SK-N-SH (cell line): ENCODE measurements around the gene SERPINA6.

Source experiments
- FOXJ3 ChIP-seq: sonication (generic); formaldehyde crosslinking; IDR thresholded peaks from 2 replicates; pipeline ENCODE4 v1.5.1; 2020; ENCODE audit warnings: mild to moderate bottlenecking, missing genetic modification reagents
- FOXM1 ChIP-seq: IDR thresholded peaks from 2 replicates; pipeline ENCODE4 v1.4.0; 2012; ENCODE audit warnings: low read depth, mild to moderate bottlenecking
- GATA2 ChIP-seq: sonication (generic); formaldehyde crosslinking; IDR thresholded peaks from 2 replicates; pipeline ENCODE4 v1.5.0; 2020; ENCODE audit warnings: mild to moderate bottlenecking, missing genetic modification reagents
- JUND ChIP-seq: IDR thresholded peaks from 2 replicates; pipeline ENCODE4 v1.4.0; 2012
- MXI1 ChIP-seq: IDR thresholded peaks from 2 replicates; pipeline ENCODE4 v1.6.1; 2012; ENCODE audit warnings: mild to moderate bottlenecking, low read depth, low read length, improper control_type of control experiment
- POLR2AphosphoS5 ChIP-seq: IDR thresholded peaks from 2 replicates; pipeline ENCODE4 v1.6.1; 2012; ENCODE audit warnings: low read depth, low read length
- RAD21 ChIP-seq: IDR thresholded peaks from 2 replicates; pipeline ENCODE4 v1.6.1; 2012; ENCODE audit warnings: mild to moderate bottlenecking, low read length
- RXRA ChIP-seq: IDR thresholded peaks from 2 replicates; pipeline ENCODE4 v1.4.0; 2012; ENCODE audit warnings: low read depth, mild to moderate bottlenecking, borderline replicate concordance
- SIN3A ChIP-seq: IDR thresholded peaks from 2 replicates; pipeline ENCODE4 v1.6.1; 2012; ENCODE audit warnings: low read depth, mild to moderate bottlenecking, low read length, moderate library complexity, borderline replicate concordance
- TF ChIP-seq, protein P1 (sequence below): fragments of 200-600 bp; sonication (generic); IDR thresholded peaks from 2 replicates; pipeline ENCODE4 v1.6.1; 2017; ENCODE audit warnings: antibody characterized with exemption, mild to moderate bottlenecking, moderate library complexity
- TF ChIP-seq, protein P2 (sequence below): IDR thresholded peaks from 2 replicates; pipeline ENCODE4 v1.6.1; 2012; ENCODE audit warnings: mild to moderate bottlenecking, low read depth, low read length, moderate library complexity
- TF ChIP-seq, protein P3 (sequence below): fragments of 150-350 bp; IDR thresholded peaks from 2 replicates; pipeline ENCODE4 v1.6.1; 2016; ENCODE audit warnings: mild to moderate bottlenecking, low read depth, low read length

DNA sequence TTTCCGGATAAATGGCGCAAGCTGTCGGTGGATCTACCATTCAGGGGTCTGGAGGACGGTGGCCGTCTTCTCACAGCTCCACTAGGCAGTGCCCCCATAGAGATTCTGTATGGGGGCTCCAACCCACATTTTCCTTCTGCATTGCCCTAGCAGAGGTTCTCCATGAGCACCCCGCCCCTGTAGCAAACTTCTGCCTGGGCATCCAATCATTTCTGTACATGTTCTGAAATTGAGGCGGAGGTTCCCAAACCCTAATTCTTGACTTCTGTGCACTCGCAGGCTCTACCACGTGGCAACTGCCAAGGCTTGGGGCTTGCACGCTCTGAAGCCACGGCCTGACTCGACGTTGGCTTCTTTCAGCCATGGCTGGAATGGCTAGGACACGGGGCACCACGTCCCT lies 25.0 kb downstream of the SERPINA6 start:
- TF ChIP-seq, protein P1, sequence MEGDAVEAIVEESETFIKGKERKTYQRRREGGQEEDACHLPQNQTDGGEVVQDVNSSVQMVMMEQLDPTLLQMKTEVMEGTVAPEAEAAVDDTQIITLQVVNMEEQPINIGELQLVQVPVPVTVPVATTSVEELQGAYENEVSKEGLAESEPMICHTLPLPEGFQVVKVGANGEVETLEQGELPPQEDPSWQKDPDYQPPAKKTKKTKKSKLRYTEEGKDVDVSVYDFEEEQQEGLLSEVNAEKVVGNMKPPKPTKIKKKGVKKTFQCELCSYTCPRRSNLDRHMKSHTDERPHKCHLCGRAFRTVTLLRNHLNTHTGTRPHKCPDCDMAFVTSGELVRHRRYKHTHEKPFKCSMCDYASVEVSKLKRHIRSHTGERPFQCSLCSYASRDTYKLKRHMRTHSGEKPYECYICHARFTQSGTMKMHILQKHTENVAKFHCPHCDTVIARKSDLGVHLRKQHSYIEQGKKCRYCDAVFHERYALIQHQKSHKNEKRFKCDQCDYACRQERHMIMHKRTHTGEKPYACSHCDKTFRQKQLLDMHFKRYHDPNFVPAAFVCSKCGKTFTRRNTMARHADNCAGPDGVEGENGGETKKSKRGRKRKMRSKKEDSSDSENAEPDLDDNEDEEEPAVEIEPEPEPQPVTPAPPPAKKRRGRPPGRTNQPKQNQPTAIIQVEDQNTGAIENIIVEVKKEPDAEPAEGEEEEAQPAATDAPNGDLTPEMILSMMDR: no peak
- TF ChIP-seq, protein P2, sequence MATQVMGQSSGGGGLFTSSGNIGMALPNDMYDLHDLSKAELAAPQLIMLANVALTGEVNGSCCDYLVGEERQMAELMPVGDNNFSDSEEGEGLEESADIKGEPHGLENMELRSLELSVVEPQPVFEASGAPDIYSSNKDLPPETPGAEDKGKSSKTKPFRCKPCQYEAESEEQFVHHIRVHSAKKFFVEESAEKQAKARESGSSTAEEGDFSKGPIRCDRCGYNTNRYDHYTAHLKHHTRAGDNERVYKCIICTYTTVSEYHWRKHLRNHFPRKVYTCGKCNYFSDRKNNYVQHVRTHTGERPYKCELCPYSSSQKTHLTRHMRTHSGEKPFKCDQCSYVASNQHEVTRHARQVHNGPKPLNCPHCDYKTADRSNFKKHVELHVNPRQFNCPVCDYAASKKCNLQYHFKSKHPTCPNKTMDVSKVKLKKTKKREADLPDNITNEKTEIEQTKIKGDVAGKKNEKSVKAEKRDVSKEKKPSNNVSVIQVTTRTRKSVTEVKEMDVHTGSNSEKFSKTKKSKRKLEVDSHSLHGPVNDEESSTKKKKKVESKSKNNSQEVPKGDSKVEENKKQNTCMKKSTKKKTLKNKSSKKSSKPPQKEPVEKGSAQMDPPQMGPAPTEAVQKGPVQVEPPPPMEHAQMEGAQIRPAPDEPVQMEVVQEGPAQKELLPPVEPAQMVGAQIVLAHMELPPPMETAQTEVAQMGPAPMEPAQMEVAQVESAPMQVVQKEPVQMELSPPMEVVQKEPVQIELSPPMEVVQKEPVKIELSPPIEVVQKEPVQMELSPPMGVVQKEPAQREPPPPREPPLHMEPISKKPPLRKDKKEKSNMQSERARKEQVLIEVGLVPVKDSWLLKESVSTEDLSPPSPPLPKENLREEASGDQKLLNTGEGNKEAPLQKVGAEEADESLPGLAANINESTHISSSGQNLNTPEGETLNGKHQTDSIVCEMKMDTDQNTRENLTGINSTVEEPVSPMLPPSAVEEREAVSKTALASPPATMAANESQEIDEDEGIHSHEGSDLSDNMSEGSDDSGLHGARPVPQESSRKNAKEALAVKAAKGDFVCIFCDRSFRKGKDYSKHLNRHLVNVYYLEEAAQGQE: no peak
- TF ChIP-seq POLR2AphosphoS5 (no peak), RAD21 (no peak), MXI1 (no peak), RXRA (no peak), SIN3A (no peak), FOXM1 (no peak), FOXJ3 (no peak), GATA2 (no peak), JUND (no peak)
- TF ChIP-seq, protein P3, sequence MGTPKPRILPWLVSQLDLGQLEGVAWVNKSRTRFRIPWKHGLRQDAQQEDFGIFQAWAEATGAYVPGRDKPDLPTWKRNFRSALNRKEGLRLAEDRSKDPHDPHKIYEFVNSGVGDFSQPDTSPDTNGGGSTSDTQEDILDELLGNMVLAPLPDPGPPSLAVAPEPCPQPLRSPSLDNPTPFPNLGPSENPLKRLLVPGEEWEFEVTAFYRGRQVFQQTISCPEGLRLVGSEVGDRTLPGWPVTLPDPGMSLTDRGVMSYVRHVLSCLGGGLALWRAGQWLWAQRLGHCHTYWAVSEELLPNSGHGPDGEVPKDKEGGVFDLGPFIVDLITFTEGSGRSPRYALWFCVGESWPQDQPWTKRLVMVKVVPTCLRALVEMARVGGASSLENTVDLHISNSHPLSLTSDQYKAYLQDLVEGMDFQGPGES: no peak
